Suprapubic skin (tissue), 3 donors: ENCODE data around the gene INO80C.

Experiments used
- CTCF ChIP-seq, 2 donors: fragments of 200-600 bp in 1 of 2; fragments of 450-650 bp in 1 of 2; sonication (generic) in 1 of 2; IDR thresholded peaks; one replicate each; pipeline ENCODE4 v1.5.1; 2016 to 2019; ENCODE audit warnings: antibody characterized with exemption in 2 of 2, mild to moderate bottlenecking in 1 of 2, moderate library complexity in 1 of 2
- POLR2AphosphoS5 ChIP-seq, 3 donors: sonication (generic); formaldehyde crosslinking; IDR thresholded peaks; one replicate each; pipeline ENCODE4 v1.6.1; 2017; ENCODE audit warnings: antibody characterized with exemption in 3 of 3

- no peak for TF ChIP-seq CTCF (IDR thresholded peaks at IDR 0.05)
- no peak for TF ChIP-seq POLR2AphosphoS5 (IDR thresholded peaks at IDR 0.05)
Observed at GRCh38 chr18:35479911-35480586, 17.7 kb downstream of the INO80C start.
